HepG2 (cell line): ENCODE measurements around the gene RRM2. TPM values are rescaled to one million over a fixed set of nuclear protein-coding genes. Genes with fewer than 3 reads are reported as not detected.
"Not testable (repeated sequence)": the region's sequence is repeated elsewhere in the genome, so short reads cannot be mapped to it uniquely, and the experiment has no call there.

ENCODE experiments used
- ATAC-seq: fragments of 200-7000 bp; cut with Tn5 transposase; 3 replicates; pipeline ENCODE4 v1.9.1; 2020; ENCODE audit warnings: mild to moderate bottlenecking, moderate library complexity
- BruUV-seq: library from RNA; stranded (reverse); fragments of 400-500 nt; replicated peaks from 2 replicates; lab custom pipeline; 2021; lab: Mats Ljungman, UMichigan
- CTCF ChIA-PET: fragments of 300-600 bp; formaldehyde crosslinking; extraction: SDS; loops from one replicate; lab custom pipeline; 2021; ENCODE audit warnings: low total read pairs, inconsistent platforms, low intra/inter-chr PET ratio; lab: Yijun Ruan, JAX
- POLR2A ChIA-PET: fragments of 350-600 bp; sonication (Branson Sonifier 250); formaldehyde crosslinking; loops from one replicate; lab custom pipeline; 2020; ENCODE audit warnings: antibody characterized with exemption, inconsistent platforms; lab: Yijun Ruan, JAX
- DNase-seq: peaks from one replicate; pipeline ENCODE4 v3.0.0-alpha.2; 2015; ENCODE audit warnings: low spot score
- FAIRE-seq: peaks from 3 replicates; lab custom pipeline; 2011; peaks lifted over from hg19 to GRCh38; lab: Jason Lieb, UNC
- H2AFZ ChIP-seq: one replicate; pipeline ENCODE4 v1.6.1; 2011; ENCODE audit warnings: low read length, inconsistent platforms
- H3K27ac ChIP-seq: fragments of 300-600 bp; 3 replicates; pipeline ENCODE4 v1.8.0; 2011; ENCODE audit warnings: mixed run types, mild to moderate bottlenecking, mixed read lengths, low read length, inconsistent platforms; ENCODE audit not compliant: insufficient read depth; ENCODE audit errors: extremely low read length
- H3K27me3 ChIP-seq, 2 experiments: fragments of 200-600 bp in 1 of 2; 2 replicates in 1 of 2; 3 replicates in 1 of 2; pipeline versions ENCODE4 v1.6.0 to v1.8.0; 2011; ENCODE audit warnings: low read length in 2 of 2, mild to moderate bottlenecking in 2 of 2, moderate library complexity in 2 of 2, inconsistent platforms in 1 of 2; ENCODE audit not compliant: insufficient read depth in 2 of 2, control insufficient read depth in 1 of 2
- H3K36me3 ChIP-seq, 2 experiments: fragments of 200-600 bp in 1 of 2; replicated peaks in 1 of 2; 2 replicates in 1 of 2; 3 replicates in 1 of 2; pipeline versions ENCODE4 v1.5.1 to v1.8.0; 2011; ENCODE audit warnings: low read length in 2 of 2, inconsistent platforms in 1 of 2; ENCODE audit not compliant: insufficient read depth in 2 of 2, control insufficient read depth in 1 of 2
- H3K4me1 ChIP-seq: 2 replicates; pipeline ENCODE4 v1.5.1; 2012; ENCODE audit warnings: low read length, inconsistent platforms; ENCODE audit not compliant: insufficient read depth
- H3K4me2 ChIP-seq: 2 replicates; pipeline ENCODE4 v1.6.0; 2011; ENCODE audit warnings: low read depth, low read length, inconsistent platforms
- H3K4me3 ChIP-seq, 3 experiments: fragments of 200-600 bp in 1 of 3; sonication (generic), shearing (Covaris generic) in 1 of 3; replicated peaks in 1 of 3; 2 replicates each; pipeline ENCODE4 v1.5.1; 2011 to 2016; ENCODE audit warnings: low read length in 3 of 3, inconsistent platforms in 2 of 3, low read depth in 2 of 3, mild to moderate bottlenecking in 2 of 3, control low read depth in 1 of 3, mixed read lengths in 1 of 3; ENCODE audit not compliant: insufficient read depth in 1 of 3
- H3K79me2 ChIP-seq: one replicate; pipeline ENCODE4 v1.6.1; 2011; ENCODE audit warnings: low read length, inconsistent platforms; ENCODE audit not compliant: insufficient read depth
- H3K9ac ChIP-seq: 2 replicates; pipeline ENCODE4 v1.6.0; 2011; ENCODE audit warnings: mild to moderate bottlenecking, low read depth, low read length, inconsistent platforms; ENCODE audit not compliant: insufficient read depth
- H3K9me3 ChIP-seq: 2 replicates; pipeline ENCODE4 v1.5.1; 2012; ENCODE audit warnings: mild to moderate bottlenecking, low read length
- H4K20me1 ChIP-seq: 2 replicates; pipeline ENCODE4 v1.6.0; 2011; ENCODE audit warnings: inconsistent platforms, mild to moderate bottlenecking, low read length, moderate library complexity; ENCODE audit not compliant: insufficient read depth
- IKZF1 ChIP-seq: fragments of 450-650 bp; IDR thresholded peaks from 2 replicates; pipeline ENCODE4 v1.7.1; 2016
- NFIB ChIP-seq: sonication (generic); formaldehyde crosslinking; IDR thresholded peaks from 2 replicates; pipeline ENCODE4 v1.9.0; 2021; ENCODE audit warnings: missing genetic modification reagents, mild to moderate bottlenecking, borderline replicate concordance
- NFYB ChIP-seq: sonication (generic); formaldehyde crosslinking; IDR thresholded peaks from 2 replicates; pipeline ENCODE4 v1.4.0; 2020; ENCODE audit warnings: missing genetic modification reagents
- POLR2G ChIP-seq: fragments of 200-400 bp; formaldehyde crosslinking; IDR thresholded peaks from 2 replicates; pipeline ENCODE4 v1.6.1; 2018; ENCODE audit warnings: mild to moderate bottlenecking, low read depth, low read length, moderate library complexity
- RXRA ChIP-seq: sonication (generic); formaldehyde crosslinking; IDR thresholded peaks from 2 replicates; pipeline ENCODE4 v1.5.1; 2020; ENCODE audit warnings: missing genetic modification reagents
- TAF15 ChIP-seq: fragments of 200-400 bp; formaldehyde crosslinking; IDR thresholded peaks from one replicate; pipeline ENCODE4 v1.6.1; 2018; ENCODE audit warnings: mild to moderate bottlenecking, low read depth, low read length; ENCODE audit not compliant: poor library complexity, severe bottlenecking
- ZUFSP ChIP-seq: sonication (generic); formaldehyde crosslinking; IDR thresholded peaks from 2 replicates; pipeline ENCODE4 v1.9.0; 2021; ENCODE audit warnings: missing genetic modification reagents, mild to moderate bottlenecking, borderline replicate concordance
- WGBS: methylation state at CpG from one replicate; pipeline ENCODE4 v1.1.6; 2017; ENCODE audit warnings: low lambda C conversion rate; 5-methylcytosine and 5-hydroxymethylcytosine counted together
- in situ Hi-C: cut with HindIII; loops from 2 replicates; pipeline ENCODE4 v1.10.0; 2017; ENCODE audit warnings: low pct_unique_long_range_greater_than_20kb; ENCODE audit not compliant: extremely low pct_ligation_motif_present
- intact Hi-C: fragments of 100-400 bp; cut with micrococcal nuclease; formaldehyde crosslinking; loops from one replicate; pipeline ENCODE4 v1.10.0; 2022; ENCODE audit not compliant: unreplicated experiment
- polyA plus RNA-seq, 8 experiments: library from polyadenylated mRNA; depleted of rRNA in 3 of 8; stranded (reverse) in 7 of 8; unstranded in 1 of 8; fragments of >200 nt; fragmentation: Illumina TruSeq in 4 of 8; extraction: Trizol in 4 of 8; gene quantifications; 2 replicates each; pipeline versions ENCODE4 v1.2.1 to v1.2.3, GENCODE V29; 2011 to 2016; ENCODE audit warnings: low read depth in 4 of 8, missing spikeins in 1 of 8, mixed read lengths in 1 of 8; ENCODE audit not compliant: insufficient read depth in 1 of 8
- total RNA-seq, 5 experiments: library from RNA; depleted of rRNA; stranded (reverse); fragments of >200 nt; fragmentation: Illumina TruSeq; extraction: Trizol; gene quantifications; 2 replicates each; pipeline ENCODE4 v1.2.3, GENCODE V29; 2016; ENCODE audit warnings: low read depth in 1 of 5

Gene RRM2
- total and polyA plus RNA-seq, 2 of the 13 experiments (the other 11 are each of a cell fraction or from before 2014, with no cell fraction given): 31.3 to 150 TPM

GRCh38 chr2:10091182-10091888, 31.2 kb upstream of the RRM2 start:
- CTCF ChIA-PET: no interaction called here
- ATAC-seq: no peak
- Histone ChIP-seq H3K9me3 (no peaks in the 10 kb centered on the region), H3K27ac (no peak overlapping the region), H3K4me1 (peaks cover 12% of the 10 kb centered on the region), H4K20me1 (no peaks in the 10 kb centered on the region), H2AFZ (no peak overlapping the region), H3K79me2 (no peaks in the 10 kb centered on the region), H3K27me3 (peaks cover 2 to 26% of the 10 kb centered on the region in 2 experiments), H3K9ac (no peak overlapping the region), H3K4me3 (no peak overlapping the region), H3K4me2 (no peak overlapping the region), H3K36me3 (no peaks in the 10 kb centered on the region)
- no TSS peak for BruUV-seq
- no peak for FAIRE-seq
- POLR2A ChIA-PET: no interaction called here
- TF ChIP-seq ZUFSP (CRISPR knock-in tag): no peak
- TF ChIP-seq IKZF1: no peak
- no peak for TF ChIP-seq RXRA (CRISPR knock-in tag)
- TF ChIP-seq TAF15: no peak
- no peak for TF ChIP-seq NFIB
- no peak for TF ChIP-seq POLR2G
- WGBS: 87% methylated on average over 49 of the region's 52 CpGs
- in situ Hi-C loops (no loop called here), intact Hi-C loops (no loop called here)
- DNase-seq: no peak

- peak; percentile 43; the same call in 1 of the 2 replicates for TF ChIP-seq NFYB (CRISPR knock-in tag)
- H3K36me3 ChIP-seq, in situ Hi-C loops, CTCF ChIA-PET, intact Hi-C loops, H3K27ac ChIP-seq, POLR2A ChIA-PET, FAIRE-seq, H3K79me2 ChIP-seq, H3K9ac ChIP-seq, DNase-seq, H3K9me3 ChIP-seq, BruUV-seq, H2AFZ ChIP-seq, H3K4me2 ChIP-seq, H3K4me1 ChIP-seq, ATAC-seq, H3K4me3 ChIP-seq, H4K20me1 ChIP-seq: not testable (repeated sequence)
- H3K27me3 ChIP-seq: peaks cover 2 to 30% of the 10 kb centered on the region in 2 experiments
- 89% methylated on average over 2 of the region's 2 CpGs for WGBS
Observed at GRCh38 chr2:10091889-10092244, 30.7 kb upstream of the RRM2 start.
